Measurements from ENCODE around the gene GABRG3. TPM values are rescaled to one million over a fixed set of nuclear protein-coding genes. Genes with fewer than 3 reads are reported as not detected.

The GABRG3 gene
- total and polyA plus RNA-seq, 9 of the 15 experiments (the other 6 are each of a cell fraction or from before 2014, with no cell fraction given) = 4.0 to 15.1 (median 11.2) TPM

DNA sequence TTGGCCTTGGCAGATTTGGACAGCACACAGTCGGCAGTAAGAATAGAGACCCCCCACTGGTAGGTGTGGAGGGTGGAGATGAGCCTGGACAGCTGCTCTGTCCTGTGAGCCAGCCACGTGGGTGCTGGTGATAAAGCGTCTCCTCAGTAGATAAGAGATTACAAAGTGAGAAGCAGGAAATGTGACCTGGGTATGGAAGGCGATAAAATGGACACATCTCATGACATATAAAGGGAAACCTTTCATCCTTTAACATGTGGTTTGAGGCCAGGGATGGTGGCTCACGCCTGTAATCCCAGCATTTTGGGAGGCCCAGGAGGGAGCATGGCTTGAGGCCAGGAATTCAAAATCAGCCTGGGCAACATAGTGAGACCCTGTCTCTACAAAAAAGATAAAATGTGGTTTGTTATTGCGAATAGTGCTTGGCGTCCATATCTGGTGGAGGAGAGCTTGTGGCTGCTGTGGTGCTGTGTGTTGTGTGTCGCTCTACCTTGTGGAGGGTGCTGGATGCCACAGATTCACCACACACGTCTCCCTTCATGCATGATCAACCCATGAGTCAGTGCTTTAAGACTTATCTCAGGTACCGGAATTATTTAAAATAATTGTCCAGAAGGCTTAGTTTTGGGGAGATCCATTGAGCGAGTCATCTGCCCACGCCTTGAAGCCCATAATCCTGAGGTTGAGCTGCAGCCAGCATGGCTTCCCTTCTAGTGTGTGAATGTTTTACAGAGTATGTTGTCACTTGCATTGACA, 157.0 kb downstream of the GABRG3 start (continued):
- TF ChIP-seq, protein P1, sequence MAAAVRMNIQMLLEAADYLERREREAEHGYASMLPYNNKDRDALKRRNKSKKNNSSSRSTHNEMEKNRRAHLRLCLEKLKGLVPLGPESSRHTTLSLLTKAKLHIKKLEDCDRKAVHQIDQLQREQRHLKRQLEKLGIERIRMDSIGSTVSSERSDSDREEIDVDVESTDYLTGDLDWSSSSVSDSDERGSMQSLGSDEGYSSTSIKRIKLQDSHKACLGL (CRISPR knock-in tag; IDR thresholded peaks at IDR 0.05; ENCODE audit: borderline replicate concordance, poor library complexity, severe bottlenecking) = peak; percentile 59
- peak; percentile 91 for TF ChIP-seq KLF16 (IDR thresholded peaks at IDR 0.05)
- peak; percentile 27 for TF ChIP-seq NEUROD1 (IDR thresholded peaks at IDR 0.05; ENCODE audit: borderline replicate concordance, low read depth, low read length, partially characterized antibody)
- TF ChIP-seq SMARCA4 (IDR thresholded peaks at IDR 0.05) = peak; percentile 89
- peak; percentile 47; the same call in 1 of the 2 replicates for TF ChIP-seq ELF1 (tag; IDR thresholded peaks at IDR 0.05)
- no peak for TF ChIP-seq STAG1 (CRISPR knock-in tag; IDR thresholded peaks at IDR 0.05; ENCODE audit: borderline replicate concordance)
- TF ChIP-seq, protein P2, sequence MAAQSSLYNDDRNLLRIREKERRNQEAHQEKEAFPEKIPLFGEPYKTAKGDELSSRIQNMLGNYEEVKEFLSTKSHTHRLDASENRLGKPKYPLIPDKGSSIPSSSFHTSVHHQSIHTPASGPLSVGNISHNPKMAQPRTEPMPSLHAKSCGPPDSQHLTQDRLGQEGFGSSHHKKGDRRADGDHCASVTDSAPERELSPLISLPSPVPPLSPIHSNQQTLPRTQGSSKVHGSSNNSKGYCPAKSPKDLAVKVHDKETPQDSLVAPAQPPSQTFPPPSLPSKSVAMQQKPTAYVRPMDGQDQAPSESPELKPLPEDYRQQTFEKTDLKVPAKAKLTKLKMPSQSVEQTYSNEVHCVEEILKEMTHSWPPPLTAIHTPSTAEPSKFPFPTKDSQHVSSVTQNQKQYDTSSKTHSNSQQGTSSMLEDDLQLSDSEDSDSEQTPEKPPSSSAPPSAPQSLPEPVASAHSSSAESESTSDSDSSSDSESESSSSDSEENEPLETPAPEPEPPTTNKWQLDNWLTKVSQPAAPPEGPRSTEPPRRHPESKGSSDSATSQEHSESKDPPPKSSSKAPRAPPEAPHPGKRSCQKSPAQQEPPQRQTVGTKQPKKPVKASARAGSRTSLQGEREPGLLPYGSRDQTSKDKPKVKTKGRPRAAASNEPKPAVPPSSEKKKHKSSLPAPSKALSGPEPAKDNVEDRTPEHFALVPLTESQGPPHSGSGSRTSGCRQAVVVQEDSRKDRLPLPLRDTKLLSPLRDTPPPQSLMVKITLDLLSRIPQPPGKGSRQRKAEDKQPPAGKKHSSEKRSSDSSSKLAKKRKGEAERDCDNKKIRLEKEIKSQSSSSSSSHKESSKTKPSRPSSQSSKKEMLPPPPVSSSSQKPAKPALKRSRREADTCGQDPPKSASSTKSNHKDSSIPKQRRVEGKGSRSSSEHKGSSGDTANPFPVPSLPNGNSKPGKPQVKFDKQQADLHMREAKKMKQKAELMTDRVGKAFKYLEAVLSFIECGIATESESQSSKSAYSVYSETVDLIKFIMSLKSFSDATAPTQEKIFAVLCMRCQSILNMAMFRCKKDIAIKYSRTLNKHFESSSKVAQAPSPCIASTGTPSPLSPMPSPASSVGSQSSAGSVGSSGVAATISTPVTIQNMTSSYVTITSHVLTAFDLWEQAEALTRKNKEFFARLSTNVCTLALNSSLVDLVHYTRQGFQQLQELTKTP (IDR thresholded peaks at IDR 0.05; ENCODE audit: low read depth in 1 of 2, partially characterized antibody in 2 of 2) = peak in 1 of 2 experiments; percentile 58
- TF ChIP-seq EP400 (IDR thresholded peaks at IDR 0.05) = peak; percentile 77
- TF ChIP-seq HDAC2 (IDR thresholded peaks at IDR 0.05) = peak; percentile 88; the same call in 1 of the 2 replicates
- TF ChIP-seq, protein P3, sequence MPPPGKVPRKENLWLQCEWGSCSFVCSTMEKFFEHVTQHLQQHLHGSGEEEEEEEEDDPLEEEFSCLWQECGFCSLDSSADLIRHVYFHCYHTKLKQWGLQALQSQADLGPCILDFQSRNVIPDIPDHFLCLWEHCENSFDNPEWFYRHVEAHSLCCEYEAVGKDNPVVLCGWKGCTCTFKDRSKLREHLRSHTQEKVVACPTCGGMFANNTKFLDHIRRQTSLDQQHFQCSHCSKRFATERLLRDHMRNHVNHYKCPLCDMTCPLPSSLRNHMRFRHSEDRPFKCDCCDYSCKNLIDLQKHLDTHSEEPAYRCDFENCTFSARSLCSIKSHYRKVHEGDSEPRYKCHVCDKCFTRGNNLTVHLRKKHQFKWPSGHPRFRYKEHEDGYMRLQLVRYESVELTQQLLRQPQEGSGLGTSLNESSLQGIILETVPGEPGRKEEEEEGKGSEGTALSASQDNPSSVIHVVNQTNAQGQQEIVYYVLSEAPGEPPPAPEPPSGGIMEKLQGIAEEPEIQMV (tag; conservative IDR thresholded peaks at IDR 0.05; ENCODE audit: low read depth) = no peak
- TF ChIP-seq, protein P4, sequence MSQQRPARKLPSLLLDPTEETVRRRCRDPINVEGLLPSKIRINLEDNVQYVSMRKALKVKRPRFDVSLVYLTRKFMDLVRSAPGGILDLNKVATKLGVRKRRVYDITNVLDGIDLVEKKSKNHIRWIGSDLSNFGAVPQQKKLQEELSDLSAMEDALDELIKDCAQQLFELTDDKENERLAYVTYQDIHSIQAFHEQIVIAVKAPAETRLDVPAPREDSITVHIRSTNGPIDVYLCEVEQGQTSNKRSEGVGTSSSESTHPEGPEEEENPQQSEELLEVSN (IDR thresholded peaks at IDR 0.05; ENCODE audit: borderline replicate concordance in 1 of 2, extremely low read depth in 1 of 2, insufficient read depth in 1 of 2, insufficient read length in 1 of 2, low read depth in 1 of 2, low read length in 1 of 2, poor library complexity in 1 of 2, severe bottlenecking in 1 of 2) = peak in 1 of 2 experiments; percentile 31
- TF ChIP-seq, protein P5, sequence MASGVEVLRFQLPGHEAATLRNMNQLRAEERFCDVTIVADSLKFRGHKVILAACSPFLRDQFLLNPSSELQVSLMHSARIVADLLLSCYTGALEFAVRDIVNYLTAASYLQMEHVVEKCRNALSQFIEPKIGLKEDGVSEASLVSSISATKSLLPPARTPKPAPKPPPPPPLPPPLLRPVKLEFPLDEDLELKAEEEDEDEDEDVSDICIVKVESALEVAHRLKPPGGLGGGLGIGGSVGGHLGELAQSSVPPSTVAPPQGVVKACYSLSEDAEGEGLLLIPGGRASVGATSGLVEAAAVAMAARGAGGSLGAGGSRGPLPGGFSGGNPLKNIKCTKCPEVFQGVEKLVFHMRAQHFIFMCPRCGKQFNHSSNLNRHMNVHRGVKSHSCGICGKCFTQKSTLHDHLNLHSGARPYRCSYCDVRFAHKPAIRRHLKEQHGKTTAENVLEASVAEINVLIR (CRISPR knock-in tag; IDR thresholded peaks at IDR 0.05) = 0 out of 2 replicates have a peak, but pooled peaks have one; percentile 20
- TF ChIP-seq, protein P6, sequence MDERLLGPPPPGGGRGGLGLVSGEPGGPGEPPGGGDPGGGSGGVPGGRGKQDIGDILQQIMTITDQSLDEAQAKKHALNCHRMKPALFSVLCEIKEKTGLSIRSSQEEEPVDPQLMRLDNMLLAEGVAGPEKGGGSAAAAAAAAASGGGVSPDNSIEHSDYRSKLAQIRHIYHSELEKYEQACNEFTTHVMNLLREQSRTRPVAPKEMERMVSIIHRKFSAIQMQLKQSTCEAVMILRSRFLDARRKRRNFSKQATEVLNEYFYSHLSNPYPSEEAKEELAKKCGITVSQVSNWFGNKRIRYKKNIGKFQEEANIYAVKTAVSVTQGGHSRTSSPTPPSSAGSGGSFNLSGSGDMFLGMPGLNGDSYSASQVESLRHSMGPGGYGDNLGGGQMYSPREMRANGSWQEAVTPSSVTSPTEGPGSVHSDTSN (CRISPR knock-in tag; IDR thresholded peaks at IDR 0.05; ENCODE audit: low read depth) = no peak
- TF ChIP-seq, protein P6 (tag; conservative IDR thresholded peaks at IDR 0.05; ENCODE audit: low read depth) = no peak

Measured in K562 (cell line).